Stimulated activated CD8-positive, alpha-beta memory T cell treated with anti-CD3 and anti-CD28 coated beads, Interleukin-4, amount 100 ng/mL, for 24 hours (primary cell): ENCODE data around the gene OCA2.
"Not testable (repeated sequence)": the region's sequence is repeated elsewhere in the genome, so short reads cannot be mapped to it uniquely, and the experiment has no call there.

Experiments
- DNase-seq: peaks from one replicate; pipeline ENCODE4 v3.0.0-alpha.2; 2020; ENCODE audit warnings: low read depth

OCA2 gene

DNA sequence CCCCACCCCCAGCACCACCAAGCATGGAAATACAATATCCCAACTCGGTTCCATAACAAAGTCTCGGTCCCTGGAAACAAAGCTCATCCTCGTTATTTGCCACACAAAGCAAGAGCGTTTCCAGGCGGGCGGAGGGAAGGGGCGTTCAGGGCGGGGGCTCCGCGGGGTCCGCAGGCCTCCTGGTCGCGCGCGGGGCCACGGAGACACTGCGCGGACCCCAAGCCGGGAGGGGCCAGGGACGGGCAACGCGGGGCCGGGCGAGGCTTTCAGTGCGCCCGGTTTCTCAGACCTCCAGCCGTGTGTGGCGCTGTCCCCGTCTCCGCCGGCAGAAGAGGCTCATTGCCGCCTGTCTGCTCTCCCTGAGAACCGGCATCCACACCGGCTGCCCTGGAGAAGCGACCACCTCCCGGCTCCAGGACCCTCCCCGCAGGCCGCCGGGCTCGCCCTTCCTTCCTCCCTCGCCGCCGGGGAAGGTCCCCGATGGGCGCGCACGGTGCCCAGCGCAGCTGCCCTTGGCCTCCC, 329.0 kb downstream of the OCA2 start:
- no peak for DNase-seq

GRCh38 chr15:27769652-27770051, 329.5 kb downstream of the OCA2 start:
- DNase-seq: no peak

- no peak for DNase-seq
Observed at GRCh38 chr15:27768732-27769475, 330.2 kb downstream of the OCA2 start.

DNA sequence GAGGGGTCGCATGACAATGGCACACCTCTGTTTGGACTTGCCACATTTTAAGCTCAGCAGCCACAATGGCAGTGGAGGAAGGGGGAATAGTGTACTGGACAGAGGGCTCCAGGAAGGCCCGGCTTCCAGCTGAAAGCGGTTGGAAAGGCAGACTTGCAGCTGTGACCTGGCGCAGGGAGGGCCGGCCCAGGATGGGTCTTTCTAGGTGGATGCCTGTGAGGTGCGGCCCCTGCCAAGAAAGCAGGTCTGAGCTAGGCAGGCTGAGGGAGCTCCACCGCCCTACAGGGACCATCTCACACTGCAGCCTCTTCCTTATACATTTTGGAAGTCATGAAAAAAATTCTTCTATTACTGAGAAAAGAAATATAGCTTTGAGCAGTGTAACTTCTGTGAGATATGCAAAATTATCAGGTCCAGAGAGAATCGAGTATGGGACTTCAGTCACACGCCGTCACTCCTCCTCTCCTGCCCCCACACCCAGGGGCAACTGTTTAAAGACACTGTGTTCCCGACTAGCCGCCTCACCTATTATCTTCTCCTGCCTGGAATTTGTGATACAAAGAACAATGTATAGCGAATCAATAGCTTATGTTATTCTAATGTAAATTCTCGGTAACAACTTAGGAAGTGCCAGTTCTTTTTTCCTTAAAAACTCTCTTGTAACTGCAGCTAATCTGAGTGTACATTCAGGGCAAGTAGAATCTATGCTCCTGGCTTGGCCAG, 331.0 kb downstream of the OCA2 start:
- no peak for DNase-seq

DNA sequence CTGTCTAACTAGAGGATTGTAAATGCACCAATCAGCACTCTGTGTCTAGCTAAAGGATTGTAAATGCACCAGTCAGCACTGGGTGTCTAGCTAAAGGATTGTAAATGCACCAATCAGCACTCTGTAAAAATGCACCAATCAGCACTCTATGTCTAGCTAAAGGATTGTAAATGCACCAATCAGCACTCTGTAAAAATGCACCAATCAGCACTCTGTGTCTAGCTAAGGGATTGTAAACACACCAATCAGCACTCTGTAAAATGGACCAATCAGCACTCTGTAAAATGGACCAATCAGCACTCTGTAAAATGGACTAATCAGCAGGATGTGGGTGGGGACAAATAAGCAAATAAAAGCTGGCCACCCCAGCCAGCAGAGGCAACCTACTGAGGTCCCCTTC, 331.7 kb downstream of the OCA2 start:
- not testable (repeated sequence) for DNase-seq

- DNase-seq: no peak
Observed at GRCh38 chr15:27764339-27764738, 334.8 kb downstream of the OCA2 start.

DNA sequence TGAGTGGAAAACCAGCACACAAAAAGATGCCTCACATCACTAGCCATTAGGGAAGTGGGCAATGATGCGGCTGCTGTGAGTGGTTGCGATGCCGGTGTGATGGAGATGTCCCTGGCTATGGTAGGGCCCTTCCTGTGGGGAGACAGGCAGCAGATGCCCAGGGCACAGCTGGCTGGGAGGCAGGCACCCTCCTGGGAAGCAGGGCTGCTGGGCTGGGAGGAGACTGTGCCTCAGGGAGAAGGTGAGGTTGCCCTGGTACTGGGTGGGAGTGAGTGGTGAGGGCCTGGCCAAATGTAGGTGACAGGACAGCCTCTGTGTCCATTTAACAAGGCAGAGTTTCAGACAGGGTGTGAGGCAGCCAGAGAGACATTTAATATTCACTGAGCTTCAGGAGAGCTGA, 335.6 kb downstream of the OCA2 start:
- no peak for DNase-seq

- no peak for DNase-seq
Observed at GRCh38 chr15:27762471-27762870, 336.6 kb downstream of the OCA2 start.

GRCh38 chr15:27757052-27757451, 342.1 kb downstream of the OCA2 start:
- no peak for DNase-seq

DNA sequence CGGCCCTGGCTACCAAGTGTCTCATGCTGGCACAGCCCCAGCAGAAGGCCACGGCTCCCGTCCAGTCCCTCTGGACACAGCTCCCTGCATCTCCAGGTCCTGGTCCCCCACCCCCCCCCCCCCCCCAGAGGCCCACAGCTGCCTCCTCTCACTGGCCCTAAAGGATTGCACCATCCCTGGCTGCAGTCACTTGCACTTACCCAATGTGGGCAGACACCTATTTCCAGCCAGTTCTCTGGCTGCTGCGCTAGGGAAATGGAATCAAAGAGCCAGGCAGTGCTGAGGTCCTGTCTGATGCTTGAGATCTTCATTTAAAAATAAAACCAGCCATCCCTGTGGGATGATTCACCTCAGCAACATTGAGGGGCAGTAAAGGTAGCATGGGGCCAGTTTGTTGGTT, 346.4 kb downstream of the OCA2 start:
- no peak for DNase-seq

DNA sequence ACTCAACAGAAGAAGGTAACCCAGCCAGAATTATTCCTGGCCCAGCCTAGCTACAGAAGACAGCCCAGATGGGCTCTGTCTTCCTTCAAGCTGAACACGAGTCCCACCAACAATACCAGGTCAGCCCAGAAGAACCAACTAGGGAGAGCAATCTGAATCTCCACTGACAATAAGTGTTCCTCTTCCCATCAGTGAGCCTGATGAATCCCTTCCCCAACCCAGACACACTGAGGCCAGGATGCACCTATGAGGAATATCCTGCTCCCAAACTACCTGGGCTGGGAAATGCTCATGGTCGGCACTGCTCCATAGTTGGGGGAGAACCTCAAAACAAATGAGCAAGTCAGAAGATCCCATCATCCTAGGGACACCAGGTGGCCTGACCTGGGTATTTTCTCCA, 351.1 kb downstream of the OCA2 start:
- DNase-seq: no peak

DNA sequence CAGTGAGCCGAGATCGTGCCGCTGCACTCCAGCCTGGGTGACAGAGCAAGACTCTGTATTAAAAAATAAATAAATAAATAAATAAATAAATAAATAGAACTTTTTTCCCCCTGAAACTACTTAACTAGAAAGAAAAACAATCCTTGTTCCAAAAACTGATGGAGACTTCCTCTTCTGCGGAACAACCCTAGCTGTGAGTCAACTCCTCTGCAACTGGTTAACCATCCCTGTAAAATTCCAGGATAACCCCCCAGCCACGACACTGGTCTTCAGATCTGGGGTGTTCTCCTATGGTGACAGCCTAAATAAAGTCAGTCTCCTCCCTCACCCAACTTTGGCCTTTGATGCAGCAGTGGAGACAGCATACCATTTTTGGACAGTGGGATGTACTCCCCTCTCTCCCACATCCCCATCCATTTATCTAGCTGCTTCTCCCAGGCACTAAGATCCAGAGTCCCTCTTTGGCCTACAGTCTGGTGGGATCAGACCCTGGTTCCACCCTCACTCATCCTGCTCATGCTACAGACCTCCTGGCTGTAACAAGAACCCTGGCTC, 352.6 kb downstream of the OCA2 start:
- no peak for DNase-seq

- no peak for DNase-seq
Observed at GRCh38 chr15:27744641-27745040, 354.5 kb downstream of the OCA2 start.

DNA sequence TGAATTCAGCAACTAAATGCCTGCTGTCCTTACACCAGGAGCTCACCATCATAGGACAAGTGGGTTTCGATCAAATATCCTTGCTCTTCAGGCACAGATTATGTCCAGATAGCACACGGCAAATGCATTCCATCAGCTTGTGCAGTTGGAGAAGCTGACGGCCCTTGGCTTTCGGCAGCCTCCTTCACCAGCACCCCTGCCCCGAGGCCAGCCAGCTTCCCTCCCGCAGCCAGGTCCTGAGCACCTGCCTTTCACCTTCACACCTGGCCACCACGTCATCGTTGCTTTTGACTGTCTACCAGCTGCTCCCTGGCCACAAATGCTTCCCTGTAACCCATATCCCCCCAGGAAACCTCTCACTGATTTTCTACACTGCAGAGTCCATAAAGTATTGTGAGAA, 355.5 kb downstream of the OCA2 start:
- no peak for DNase-seq

- DNase-seq: no peak
Observed at GRCh38 chr15:27742751-27743477, 356.2 kb downstream of the OCA2 start.

DNA sequence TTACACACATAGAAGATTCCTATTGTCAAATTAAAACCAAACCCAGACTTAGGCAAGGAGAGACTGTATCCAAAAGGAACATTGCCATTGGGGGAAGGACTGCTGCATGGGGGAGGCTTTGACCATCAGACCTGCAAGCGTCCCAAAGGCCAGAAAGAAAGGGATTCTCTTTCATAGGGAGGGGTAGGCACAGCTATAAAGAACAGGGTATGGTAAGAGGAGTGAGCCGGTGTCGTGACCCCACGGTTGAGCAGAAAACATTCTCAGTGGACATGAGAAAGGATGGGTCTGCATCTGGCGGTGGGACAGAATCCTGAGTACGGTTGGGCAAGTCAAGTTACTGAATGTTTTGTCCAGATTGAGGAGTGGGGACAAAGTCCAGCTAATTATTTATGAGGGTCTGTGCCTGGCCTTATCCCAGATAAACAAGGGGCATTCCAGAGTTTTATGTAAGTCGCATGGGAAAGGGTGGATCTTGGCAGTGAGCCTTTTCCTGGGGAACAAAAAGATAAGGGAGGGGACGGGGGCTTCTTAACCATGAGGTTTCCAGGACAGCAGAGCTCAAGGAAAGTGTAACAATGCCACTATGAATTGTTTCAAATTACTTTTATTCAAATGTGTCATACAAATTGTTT, 357.8 kb downstream of the OCA2 start:
- no peak for DNase-seq

GRCh38 chr15:27734785-27735495, 364.2 kb downstream of the OCA2 start:
- no peak for DNase-seq

DNA sequence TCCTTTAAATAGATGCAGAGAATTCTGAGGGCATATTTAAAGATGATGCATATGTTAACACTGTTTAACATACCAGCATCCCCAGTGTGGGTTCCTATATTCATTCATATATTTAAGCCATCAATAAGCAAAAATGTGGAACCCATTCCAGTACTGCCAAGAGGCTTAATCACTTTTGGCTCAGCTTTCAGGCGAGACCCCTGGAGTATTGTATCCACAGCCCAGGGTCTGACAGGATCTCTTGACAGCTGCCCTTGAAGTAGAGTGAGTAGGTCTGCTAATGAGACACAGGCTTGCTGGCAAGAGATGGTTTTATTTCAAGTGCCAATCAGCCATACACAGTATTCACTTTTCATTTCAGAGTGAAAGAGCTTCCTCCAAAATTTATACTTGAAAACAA, 367.3 kb downstream of the OCA2 start:
- DNase-seq: no peak

- DNase-seq: no peak
Observed at GRCh38 chr15:27730868-27731267, 368.2 kb downstream of the OCA2 start.

GRCh38 chr15:27725731-27726130, 373.4 kb downstream of the OCA2 start:
- DNase-seq: no peak

DNA sequence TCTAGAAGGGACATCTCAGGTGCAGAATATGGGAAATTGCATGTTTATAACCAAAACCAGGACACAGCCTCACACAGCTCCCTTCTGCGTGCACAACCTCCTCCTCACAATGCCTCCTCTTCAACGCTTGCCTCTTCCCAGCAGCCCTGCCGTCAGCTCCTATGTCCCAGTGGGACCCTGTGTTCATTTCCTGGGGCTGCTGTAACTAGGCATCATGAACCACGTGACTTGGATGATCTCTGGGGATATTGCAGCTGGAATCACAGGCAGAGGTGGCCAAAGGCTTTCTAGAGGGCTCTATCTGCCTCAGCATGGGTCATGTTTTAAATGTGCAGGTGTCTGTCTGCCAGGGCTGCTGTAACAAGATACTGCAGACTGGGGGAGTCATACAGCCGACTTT, 375.3 kb downstream of the OCA2 start:
- DNase-seq: no peak
